ENCODE data around the gene GIMAP8.

Gene GIMAP8

DNA sequence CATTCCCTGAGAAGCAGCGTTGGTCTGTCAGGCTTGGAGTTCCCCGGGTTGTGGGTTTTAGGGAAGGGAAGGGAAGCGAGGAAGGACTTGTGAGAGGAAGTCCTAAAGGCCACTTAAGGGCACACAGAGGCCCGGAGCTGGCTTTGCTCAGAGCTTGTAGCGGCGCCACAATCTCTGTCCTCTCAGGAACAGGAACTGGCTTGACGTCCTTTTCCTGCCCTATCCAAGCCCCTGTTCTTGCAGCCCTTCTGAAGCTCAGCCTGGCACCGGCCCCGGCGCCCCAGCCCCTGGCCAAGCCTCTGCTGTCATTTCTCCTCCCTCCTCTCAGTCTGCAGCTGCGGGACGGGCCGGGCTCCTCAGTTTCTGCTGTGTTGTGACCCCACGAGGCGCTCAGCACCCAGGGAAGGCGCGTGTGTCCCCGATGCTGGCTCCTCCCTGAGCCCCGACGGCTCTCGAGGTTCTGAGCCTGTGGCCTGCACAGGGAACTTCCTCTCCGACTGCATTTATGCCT is at the start of gene GIMAP8:
GIMAP8 (plus strand) TSS at position 140 of the 511 bp plus-strand sequence. CDS start 16,069 bp downstream, outside the sequence.
- no peak for DNase-seq (ENCODE audit: low read depth in 2 of 2)

DNA sequence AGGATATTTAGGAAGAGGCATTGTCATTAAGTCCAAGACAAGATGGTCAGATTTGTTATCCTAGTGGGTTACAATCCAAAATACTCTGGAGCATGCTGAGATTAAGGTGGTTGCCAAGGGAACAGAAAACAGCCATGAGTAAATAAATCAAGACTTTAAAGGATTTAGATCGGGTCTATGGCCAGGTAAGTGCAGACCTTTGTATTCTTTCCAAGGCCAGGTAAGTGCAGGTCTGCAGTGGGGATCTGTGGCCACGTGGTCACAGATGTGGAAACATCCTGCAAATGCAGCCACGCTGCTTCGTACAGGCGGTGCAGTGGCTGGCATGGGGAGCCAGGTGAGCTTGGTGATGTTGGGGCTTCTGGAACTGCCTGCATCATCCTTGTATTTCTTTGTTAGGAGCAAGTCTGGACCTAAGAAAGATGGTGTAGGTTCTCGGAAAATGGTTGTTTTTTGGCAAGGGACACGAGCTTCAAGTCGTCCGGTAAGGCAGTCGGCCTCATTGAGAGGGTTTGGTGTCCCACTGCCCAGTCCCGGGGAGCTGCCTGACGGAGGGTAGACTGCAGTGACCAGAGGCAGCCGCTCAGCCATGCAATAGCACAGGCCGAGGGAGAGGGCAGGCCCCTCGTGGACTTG is 49.5 kb upstream of the GIMAP8 start:
- DNase-seq (ENCODE audit: low read depth in 2 of 2): no peak

DNA sequence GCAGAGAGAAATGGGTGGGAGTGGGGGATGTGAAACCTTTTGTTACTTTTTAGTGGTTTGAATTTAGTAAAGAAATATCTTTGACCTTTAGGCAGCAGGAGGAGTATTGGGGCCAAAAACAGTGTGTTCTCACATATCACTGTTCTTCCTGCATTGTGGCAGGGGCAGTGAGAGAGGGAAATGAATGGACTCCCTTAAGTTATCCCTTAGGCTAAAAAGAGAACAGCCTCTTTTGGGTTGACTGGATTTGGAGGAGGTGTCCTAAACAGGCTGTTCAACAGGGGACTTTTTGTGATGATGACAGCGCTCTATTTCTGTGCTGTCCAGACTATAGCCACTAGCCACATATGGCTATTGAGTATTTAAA is 49.0 kb upstream of the GIMAP8 start:
- no peak for DNase-seq (ENCODE audit: low read depth in 2 of 2)

DNA sequence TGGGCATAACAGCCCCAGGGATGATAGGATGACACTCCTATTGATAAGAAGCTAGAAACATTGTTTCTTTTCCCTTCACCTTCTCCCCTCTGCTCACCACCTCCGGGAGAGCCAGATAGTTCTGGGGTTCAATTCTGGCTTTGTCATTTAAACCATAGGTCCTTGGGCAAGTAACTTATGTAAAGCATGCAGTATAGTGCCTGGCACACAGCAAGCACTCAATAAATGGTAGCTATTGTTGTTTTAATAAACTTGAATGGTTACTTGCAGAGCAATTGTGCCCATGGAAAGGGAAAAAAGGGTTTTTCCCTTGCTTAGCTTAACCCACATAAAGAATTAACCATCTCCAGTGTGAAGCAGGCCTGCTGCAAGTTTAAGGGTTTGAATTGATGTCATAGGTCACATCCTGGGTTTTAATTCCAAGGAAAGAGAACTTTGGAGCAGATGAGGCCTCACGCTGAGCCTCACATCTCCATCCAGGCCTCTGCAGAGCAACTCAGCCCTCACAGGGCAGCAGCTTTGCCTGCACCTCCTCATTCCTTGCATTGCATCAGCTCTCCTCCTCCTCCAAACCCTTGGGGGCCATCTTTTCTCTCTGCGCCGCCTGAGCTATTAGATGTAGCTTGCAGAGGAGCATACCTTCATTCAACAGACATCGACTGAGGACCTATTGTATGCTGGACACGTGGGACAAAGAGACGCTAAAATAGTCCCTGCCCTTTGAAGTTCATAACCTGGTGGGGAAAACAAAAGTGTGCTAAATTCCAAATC is 48.4 kb upstream of the GIMAP8 start:
- no peak for DNase-seq (ENCODE audit: low read depth in 2 of 2)

DNA sequence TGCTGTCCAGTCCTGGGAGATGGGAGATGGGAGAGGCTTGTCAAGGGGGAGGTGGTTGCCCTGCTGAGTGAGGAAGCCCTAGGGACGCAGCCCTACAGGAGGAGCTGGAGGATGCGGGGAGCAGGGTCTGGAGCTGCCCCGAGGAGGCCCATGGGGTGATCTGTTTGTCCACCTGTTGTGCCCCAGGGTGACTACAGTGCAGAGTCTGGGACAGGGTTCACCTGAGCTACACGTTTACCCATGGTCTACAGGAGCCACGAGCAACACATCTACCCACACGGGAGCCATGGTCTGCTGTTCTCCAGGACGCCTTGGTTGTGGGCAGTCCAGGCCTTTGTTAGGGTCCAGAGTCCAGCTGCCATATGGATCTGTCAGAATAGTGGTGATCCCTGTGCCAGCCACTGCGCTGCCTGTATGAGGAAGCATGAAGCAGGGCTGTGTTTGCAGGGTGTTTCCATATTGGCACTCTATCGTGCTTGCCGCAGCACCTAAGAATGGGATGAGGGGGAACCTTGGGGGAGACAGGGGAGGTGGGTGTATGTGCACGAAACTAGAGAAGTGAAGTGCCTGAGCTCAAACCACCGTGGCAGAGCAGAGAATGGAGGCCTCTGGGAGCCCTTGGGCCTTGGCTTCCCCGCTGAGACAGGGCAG is 47.6 kb upstream of the GIMAP8 start:
- no peak for DNase-seq (ENCODE audit: low read depth in 2 of 2)

DNA sequence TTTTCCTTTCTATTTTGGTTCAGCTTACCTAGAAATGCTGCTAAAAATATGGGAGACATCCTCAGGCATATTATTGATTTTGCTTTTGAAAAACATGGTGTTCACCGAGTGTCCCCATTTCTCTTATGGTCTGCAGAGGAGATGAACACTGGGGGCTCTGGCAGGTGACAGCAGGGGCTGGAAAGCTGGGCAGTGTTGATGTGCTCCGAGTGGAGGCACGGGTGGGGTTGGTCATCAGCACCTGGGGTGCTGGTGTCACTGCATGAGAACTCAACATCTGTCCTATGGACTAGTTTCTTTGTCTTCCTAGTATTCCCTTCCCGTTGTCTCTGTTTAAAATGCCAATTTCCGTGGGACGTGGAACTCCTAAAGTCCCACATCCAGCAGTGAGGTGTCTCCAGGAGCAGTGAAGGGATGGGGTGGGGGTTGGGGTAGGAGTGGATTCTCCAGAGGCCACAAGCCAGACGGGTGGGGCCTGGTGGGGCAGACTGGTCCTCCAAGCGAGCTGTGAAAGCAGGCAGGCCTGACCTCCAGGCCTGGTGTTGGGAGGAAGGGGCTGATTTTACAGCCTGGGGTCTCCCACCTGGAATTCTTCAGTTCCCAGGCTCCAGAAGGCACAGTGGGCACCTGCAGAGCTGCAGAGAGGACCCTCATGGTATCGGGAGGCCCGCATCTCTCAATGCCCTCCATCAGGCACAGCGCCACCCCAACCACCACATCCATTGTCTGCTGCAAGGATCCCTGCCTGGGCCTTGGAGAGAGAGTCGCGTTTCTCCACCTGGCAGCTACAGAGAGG is 46.9 kb upstream of the GIMAP8 start:
- no peak for DNase-seq (ENCODE audit: low read depth in 2 of 2)

DNA sequence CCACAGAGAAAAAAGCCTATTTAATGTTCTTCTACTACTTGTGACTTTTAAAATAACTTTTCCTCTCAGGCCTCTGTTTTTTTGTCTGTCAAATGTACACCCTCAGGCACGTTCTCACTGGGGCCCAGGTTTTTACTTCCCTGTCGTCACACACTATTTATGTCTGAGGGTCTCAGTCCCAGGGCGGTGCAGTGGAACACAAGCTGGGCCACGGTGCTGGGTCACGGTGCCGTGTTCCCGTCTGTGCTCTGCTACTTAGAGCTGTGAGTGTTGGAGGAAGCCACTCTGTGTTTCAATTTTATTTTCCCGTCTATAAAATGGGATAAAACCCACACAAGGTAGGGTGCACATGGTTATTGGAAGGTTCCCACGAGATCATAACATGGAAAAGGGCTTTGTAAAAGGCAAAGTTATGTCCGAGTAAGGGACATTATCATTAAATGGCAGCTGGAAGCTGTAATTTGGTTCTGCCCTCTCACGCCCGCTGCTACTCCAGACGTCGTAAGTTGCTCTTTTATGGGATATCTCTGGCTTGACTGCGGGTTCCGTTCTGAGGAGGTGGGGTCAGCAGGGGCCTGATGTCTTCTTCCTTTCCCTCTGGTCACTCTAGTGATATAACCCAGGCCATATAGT is 46.1 kb upstream of the GIMAP8 start:
- DNase-seq (ENCODE audit: low read depth in 2 of 2): no peak

DNA sequence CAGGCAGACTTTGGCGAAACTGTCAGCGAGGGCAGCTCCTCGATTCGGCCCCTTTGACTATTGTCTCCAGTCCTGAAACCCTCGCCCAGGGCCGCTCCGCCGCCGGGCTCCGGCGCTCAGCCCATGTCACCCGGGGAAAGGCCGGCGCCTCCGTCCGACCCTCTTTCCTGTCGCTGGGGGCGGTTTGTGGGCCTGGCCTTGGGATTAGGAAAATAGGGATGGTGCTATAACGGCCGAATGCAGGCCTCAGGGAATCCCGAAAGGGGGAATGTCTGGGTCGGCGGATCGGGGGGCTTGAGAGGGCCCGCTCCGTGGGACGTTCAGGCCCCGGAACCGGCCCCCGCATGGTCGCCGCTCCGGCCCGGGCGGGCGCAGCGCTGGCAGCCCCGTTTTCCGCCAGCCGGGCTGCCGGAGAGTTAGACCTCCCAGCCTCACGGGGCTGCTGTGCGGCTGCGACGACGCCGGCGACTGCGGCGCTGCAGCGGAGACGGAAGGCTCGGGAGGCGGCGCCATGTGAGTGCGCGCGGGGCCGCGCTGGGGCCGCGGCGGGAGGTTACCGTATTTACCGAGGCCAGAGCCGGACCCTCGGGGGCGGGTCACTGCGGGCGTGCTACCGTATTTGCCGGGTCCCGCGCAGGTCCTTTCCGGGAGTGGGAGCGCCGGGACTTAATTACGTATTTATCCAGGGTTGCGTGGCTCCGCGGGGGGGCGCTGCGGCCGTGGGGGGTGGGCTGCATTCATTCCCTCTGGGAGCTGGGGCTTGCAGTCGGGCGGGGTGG is 45.4 kb upstream of the GIMAP8 start:
- peak; percentile 50 to 66 for DNase-seq (ENCODE audit: low read depth in 2 of 2)

DNA sequence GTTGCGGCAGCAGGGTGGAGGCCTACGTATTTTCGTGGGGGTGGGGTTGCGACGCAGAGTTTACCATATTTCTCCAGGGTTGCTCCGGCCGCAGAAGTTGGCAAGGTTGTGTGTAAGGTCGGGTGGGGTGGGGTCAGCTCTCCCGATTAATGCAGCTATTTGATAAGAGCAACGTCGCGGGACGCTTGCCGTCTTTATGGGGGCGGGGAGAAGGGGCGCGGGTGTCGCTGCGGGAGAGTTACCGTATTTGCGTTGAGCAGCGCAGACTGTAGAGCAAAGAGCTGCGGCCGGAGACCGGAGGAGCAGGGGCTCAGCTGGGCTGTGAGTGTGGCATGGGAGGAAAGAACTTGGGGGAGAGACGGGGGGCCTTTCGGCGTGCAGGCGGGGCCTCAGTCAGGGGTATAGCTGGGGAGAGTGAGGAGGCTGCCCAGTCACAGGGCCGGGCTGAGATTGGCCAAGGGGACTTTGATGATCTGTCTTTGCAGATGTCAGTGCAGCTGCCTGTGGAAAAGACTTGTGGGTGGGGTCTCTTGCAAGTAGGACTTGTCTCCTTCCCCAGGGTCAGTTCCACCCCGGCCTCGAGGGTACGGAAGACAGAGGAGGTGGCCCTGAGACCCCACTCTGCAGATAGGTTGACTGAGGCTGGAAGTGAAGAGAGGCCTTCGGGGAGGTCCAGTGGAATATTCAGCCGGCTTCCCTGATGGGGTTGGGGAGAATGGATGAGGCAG is 44.7 kb upstream of the GIMAP8 start:
- no peak for DNase-seq (ENCODE audit: low read depth in 2 of 2)

DNA sequence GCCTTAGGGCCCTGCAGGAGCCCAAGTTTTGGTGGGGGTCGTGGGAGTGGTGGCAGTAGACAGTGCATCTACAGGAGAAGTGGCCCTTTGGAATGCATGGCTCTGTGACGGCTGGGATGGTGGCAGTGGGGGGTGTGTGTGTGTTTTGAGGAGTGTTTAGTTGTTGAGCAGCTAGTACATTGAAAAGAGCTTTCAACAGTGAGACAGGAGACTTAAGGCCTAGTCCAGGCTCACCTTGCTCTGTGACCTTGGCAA is 44.2 kb upstream of the GIMAP8 start:
- DNase-seq (ENCODE audit: low read depth in 2 of 2): no peak

DNA sequence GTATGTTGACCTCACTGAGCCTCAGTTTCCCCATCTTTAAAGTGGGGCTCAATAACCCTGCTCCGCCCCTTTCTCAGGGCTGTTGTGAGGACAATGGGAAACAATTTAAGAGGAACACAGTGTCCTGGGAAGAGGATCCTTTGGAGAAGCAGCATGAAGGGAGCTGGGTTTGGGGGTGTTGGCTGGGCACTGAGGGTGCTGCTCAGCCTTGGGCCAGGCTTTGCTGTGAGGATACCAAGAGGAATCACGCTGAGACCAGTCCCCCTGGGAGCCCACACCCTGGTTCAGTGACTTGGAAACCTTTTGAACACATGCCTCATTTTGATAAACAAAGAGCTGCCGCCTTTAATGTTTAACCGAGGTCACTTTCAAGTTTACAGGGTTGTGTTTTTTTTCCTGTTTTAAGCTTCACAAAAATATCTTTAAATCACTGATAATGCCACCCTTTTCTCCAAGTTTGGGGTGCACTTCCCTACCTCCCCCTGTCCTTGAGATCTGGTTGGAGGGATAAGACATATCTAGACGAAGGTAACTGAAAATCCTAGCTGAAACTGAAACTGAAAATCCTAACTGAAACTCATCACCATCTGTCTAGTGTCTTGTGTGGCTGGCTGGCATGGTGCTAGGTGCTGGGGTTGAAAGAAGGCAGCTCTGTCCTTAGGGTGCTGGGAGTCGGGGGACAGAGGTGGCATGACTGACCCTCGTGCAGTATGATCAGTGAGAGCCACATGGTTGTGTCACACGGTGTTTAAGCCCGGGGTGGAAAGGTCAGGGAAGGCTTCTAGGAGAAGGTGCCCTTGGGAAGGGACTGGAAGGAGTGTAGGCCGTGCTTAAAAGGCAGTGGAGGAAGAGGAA is 43.6 kb upstream of the GIMAP8 start:
- no peak for DNase-seq (ENCODE audit: low read depth in 2 of 2)

DNA sequence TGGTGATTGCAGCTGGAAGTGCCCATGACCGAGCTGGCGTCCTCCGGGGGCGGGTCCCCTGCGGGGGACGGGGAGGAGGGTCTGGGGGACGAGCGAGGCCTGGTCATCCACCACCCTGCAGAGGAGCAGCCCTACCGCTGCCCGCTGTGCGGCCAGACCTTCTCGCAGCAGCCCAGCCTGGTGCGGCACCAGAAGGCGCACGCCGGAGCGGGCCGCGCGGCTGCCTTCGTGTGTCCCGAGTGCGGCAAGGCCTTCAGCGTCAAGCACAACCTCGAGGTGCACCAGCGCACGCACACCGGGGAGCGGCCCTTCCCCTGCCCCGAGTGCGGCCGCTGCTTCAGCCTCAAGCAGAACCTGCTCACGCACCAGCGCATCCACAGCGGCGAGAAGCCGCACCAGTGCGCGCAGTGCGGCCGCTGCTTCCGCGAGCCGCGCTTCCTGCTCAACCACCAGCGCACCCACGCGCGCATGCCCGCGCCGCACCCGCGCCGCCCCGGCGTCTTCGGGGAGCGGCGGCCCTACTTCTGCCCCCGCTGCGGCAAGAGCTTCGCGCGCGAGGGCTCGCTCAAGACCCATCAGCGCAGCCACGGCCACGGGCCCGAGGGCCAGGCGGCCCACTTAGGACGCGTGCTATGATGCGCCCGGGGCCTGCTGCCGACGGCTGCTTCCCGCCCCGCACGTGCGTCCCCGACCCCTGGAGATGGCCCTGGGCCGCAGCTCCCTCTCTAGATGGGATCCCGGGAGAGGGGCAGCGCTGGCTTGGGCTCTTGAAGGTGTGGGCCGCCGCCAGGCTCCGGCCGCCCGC is 42.6 kb upstream of the GIMAP8 start:
- no peak for DNase-seq (ENCODE audit: low read depth in 2 of 2)

DNA sequence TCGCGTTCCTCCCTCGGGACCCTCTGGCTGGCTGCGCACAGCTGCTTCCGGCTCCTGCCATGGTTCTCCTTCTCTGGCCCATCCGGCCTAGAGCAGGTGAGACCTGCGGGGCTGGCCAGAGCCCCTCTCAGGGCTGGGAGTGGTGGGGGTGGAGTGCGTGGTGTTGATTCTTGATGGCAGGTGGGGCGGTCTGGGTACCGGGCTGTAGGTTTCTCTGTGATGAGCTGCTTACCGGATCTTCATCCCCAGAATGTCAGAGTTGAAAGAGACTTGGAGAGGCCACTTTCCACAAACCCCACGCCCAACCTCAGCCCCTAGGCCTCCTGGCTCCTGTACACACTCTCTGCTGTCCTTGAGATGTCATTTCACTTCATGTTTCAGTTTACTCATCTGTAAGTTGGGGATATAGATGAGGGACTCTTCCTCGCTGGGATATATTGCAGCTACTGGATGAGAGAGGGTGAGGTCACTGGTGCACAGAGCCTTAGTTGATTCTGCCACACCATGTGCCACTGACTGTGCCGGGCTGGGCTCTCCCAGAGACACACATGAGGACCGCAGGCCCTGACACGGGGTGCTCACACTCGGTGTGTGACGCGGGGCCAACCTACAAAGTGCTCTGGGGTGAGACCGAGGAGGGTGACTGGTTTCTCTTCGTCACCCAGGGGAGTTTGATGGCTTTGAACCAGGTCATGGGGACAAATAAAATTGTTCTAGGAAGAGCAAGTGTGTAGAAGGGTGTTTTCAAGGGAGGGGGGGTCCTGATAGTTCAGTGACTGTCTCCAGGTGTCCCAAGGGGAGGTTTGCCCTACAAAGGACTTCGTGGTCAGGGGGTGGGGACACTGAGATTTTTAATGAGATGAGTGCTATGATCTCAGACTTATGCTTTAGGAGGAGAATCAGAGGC is 41.8 kb upstream of the GIMAP8 start:
- no peak for DNase-seq (ENCODE audit: low read depth in 2 of 2)

DNA sequence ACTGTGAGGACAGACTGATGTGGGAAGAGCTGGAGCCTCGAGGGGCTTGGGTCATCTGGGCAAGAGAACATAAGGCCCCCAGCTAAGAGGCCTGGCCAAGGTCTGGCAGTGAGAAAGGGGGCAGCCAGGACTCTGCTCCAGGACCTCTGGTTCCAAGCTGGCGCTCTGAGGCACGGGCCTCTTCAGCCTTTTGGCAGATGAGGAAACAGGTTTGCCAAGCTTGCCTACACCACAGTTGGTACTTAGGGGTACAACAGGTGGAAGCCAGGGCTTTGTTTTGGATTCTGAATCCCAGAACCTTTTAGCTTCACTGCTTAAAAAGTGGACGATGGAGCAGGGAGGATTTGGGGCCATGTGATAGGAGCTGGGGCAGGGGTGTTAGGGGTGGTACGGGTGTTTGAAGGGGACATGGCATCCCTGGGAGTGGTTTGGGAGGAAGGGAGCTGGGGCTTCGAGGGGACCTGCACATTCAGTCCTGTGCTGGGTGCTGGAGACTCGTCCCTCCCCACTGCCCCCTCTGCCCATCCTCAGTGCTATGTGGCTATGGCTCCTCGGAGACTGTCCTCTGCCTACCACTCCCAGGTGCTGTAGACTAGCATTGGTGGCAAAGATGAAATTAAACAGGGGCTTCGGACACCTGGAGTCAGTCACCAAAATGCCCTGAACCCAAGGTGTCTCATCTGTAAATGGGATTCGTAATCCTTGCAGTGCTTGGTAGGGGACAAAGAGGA is 41.0 kb upstream of the GIMAP8 start:
- DNase-seq (ENCODE audit: low read depth in 2 of 2): no peak

DNA sequence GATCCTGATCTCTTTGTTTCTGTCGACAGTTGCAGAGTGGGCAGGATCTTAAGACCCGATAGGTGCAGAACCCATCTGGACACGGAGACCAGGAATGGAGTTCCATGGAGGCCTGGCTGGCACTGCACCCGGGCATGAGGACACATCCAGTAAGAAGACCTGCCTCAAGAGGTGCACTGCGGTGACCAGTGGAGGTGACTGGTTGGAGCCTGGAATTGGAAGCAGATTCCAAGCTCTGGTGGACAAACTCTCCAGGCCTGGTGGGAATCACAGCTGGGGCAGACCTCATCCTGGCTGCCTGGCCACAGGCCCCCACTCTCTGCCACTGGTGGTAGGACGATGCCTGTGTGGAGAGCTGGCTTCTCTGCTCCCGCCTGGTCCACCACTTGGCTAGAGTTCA is 40.3 kb upstream of the GIMAP8 start:
- no peak for DNase-seq (ENCODE audit: low read depth in 2 of 2)

DNA sequence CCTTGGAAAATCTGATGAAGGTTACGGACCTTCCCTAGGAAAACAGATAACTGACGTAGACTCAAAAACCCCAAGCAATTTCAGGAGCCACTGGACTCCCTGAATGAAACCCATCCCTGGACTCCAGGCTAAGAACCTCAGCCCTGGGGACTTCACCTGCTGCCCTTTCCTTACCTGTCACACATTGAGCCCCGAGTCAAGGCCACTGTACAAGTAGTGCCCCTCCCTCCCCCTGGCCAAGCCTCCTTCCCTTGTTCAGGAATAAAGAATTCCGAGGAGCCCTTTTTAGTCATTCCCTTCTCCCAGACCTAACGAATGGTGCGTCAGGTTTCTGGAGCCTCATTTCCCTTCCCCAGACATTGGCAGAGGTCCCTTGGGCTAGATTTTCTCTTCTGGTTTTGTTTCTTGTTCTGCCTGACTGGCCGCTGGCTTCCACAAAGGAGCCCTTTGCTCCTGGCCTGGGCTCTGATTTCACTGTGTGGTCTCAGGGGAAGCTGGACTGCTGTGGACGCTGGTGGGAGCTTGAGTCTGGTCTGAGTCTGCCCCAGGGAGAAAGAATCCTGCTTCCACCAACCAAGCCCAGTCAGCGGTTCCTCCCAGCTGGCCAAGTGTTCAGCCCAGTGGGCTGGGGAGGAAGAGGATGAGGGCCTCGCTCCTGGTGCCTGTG is 39.6 kb upstream of the GIMAP8 start:
- DNase-seq (ENCODE audit: low read depth in 2 of 2): no peak

Measured in stimulated activated CD4-positive, alpha-beta T cell treated with anti-CD3 and anti-CD28 coated beads, Interleukin-15, amount 100 ng/mL, for 48 hours (primary cell).